Esophagus squamous epithelium (tissue), 4 donors: ENCODE data around the gene TSPO.

ENCODE experiments used
- POLR2A ChIP-seq, 4 donors: fragments of 450-650 bp; IDR thresholded peaks; one replicate each; pipeline ENCODE4 v1.6.1; 2017; ENCODE audit warnings: antibody characterized with exemption in 4 of 4, mild to moderate bottlenecking in 4 of 4, moderate library complexity in 3 of 4
- TF ChIP-seq, protein P1 (sequence below), 6 experiments: fragments of 450-650 bp in 4 of 6; fragments of 200-600 bp in 2 of 6; sonication (generic) in 2 of 6; IDR thresholded peaks; one replicate each; pipeline ENCODE4 v1.5.1; 2016 to 2019; ENCODE audit warnings: antibody characterized with exemption in 6 of 6, mild to moderate bottlenecking in 4 of 6, moderate library complexity in 4 of 6

DNA sequence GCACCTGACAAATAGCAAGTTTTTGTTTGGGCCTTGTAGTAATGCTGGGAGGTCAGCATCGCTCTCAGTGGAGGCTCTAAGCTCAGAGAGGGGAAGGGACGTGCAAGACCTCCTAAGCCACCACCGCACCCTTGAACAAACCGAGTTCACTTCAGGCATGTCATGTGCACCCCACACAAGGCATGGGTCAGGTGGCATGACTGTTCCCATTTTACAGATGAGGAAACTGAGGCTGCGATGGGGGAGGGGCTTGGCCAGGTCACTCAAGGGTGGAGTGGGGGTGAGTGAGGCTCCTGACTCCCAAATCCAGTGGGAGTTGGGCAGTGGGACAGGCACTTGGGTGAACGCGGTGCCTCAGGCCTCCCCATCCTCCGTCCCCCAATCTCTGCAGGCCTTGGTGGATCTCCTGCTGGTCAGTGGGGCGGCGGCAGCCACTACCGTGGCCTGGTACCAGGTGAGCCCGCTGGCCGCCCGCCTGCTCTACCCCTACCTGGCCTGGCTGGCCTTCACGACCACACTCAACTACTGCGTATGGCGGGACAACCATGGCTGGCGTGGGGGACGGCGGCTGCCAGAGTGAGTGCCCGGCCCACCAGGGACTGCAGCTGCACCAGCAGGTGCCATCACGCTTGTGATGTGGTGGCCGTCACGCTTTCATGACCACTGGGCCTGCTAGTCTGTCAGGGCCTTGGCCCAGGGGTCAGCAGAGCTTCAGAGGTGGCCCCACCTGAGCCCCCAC, 11.2 kb downstream of the TSPO start:
- TF ChIP-seq, protein P1, sequence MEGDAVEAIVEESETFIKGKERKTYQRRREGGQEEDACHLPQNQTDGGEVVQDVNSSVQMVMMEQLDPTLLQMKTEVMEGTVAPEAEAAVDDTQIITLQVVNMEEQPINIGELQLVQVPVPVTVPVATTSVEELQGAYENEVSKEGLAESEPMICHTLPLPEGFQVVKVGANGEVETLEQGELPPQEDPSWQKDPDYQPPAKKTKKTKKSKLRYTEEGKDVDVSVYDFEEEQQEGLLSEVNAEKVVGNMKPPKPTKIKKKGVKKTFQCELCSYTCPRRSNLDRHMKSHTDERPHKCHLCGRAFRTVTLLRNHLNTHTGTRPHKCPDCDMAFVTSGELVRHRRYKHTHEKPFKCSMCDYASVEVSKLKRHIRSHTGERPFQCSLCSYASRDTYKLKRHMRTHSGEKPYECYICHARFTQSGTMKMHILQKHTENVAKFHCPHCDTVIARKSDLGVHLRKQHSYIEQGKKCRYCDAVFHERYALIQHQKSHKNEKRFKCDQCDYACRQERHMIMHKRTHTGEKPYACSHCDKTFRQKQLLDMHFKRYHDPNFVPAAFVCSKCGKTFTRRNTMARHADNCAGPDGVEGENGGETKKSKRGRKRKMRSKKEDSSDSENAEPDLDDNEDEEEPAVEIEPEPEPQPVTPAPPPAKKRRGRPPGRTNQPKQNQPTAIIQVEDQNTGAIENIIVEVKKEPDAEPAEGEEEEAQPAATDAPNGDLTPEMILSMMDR (IDR thresholded peaks at IDR 0.05) = no peak
- TF ChIP-seq POLR2A (IDR thresholded peaks at IDR 0.05) = no peak
